ENCODE measurements around the gene FEZ2.

DNA sequence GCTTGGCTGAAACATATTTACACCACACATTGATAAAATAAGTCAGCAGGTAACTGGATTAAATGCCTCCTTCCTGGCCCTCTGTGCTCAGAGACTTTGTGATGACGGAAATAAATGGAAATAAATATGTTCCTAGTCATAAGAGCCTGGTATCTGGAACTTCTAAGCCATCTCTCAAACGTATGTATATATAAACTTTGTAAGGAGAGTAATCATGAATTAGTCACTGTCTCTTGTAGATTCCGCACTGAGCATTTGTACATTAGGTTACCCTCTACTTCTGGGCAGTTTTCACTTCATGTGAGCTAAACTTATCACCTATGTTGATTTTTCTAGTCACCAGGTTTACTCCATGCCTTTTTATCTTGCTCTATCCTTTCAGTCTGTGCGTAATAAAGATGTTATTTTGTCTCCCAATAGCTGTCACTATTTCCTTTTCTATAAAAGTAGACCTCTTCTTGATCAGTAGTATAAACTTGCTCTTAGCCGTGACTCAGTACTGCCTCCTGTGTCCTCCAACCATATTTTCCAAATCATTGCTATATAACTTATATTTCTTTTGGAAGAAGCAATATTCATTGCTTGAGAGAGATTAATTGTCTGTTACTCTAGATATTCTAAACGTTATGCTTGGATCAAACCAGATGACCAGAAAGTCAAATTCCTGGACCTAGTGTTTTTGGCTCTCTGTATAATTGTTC lies 53.2 kb downstream of the FEZ2 start:
- no peak for TF ChIP-seq POLR2AphosphoS5 (IDR thresholded peaks at IDR 0.05; ENCODE audit: low read depth, low read length)
- TF ChIP-seq, protein P1, sequence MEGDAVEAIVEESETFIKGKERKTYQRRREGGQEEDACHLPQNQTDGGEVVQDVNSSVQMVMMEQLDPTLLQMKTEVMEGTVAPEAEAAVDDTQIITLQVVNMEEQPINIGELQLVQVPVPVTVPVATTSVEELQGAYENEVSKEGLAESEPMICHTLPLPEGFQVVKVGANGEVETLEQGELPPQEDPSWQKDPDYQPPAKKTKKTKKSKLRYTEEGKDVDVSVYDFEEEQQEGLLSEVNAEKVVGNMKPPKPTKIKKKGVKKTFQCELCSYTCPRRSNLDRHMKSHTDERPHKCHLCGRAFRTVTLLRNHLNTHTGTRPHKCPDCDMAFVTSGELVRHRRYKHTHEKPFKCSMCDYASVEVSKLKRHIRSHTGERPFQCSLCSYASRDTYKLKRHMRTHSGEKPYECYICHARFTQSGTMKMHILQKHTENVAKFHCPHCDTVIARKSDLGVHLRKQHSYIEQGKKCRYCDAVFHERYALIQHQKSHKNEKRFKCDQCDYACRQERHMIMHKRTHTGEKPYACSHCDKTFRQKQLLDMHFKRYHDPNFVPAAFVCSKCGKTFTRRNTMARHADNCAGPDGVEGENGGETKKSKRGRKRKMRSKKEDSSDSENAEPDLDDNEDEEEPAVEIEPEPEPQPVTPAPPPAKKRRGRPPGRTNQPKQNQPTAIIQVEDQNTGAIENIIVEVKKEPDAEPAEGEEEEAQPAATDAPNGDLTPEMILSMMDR (IDR thresholded peaks at IDR 0.05) = peak; percentile 62; the same call in 1 of the 2 replicates
- TF ChIP-seq, protein P2, sequence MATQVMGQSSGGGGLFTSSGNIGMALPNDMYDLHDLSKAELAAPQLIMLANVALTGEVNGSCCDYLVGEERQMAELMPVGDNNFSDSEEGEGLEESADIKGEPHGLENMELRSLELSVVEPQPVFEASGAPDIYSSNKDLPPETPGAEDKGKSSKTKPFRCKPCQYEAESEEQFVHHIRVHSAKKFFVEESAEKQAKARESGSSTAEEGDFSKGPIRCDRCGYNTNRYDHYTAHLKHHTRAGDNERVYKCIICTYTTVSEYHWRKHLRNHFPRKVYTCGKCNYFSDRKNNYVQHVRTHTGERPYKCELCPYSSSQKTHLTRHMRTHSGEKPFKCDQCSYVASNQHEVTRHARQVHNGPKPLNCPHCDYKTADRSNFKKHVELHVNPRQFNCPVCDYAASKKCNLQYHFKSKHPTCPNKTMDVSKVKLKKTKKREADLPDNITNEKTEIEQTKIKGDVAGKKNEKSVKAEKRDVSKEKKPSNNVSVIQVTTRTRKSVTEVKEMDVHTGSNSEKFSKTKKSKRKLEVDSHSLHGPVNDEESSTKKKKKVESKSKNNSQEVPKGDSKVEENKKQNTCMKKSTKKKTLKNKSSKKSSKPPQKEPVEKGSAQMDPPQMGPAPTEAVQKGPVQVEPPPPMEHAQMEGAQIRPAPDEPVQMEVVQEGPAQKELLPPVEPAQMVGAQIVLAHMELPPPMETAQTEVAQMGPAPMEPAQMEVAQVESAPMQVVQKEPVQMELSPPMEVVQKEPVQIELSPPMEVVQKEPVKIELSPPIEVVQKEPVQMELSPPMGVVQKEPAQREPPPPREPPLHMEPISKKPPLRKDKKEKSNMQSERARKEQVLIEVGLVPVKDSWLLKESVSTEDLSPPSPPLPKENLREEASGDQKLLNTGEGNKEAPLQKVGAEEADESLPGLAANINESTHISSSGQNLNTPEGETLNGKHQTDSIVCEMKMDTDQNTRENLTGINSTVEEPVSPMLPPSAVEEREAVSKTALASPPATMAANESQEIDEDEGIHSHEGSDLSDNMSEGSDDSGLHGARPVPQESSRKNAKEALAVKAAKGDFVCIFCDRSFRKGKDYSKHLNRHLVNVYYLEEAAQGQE (IDR thresholded peaks at IDR 0.05; ENCODE audit: insufficient read depth in 1 of 2, low read depth in 2 of 2, low read length in 1 of 2) = no peak

All from Panc1 (cell line).